Parathyroid adenoma (tissue), 2 donors: Measurements from ENCODE around the gene PIGO.

Source experiments
- H2AFZ ChIP-seq: fragments of 300-600 bp; sonication (generic); one replicate; pipeline ENCODE4 v1.7.0; 2017; ENCODE audit warnings: antibody characterized with exemption, mild to moderate bottlenecking
- H3K27ac ChIP-seq: fragments of 300-600 bp; sonication (generic); one replicate; pipeline ENCODE4 v1.7.0; 2017
- H3K27me3 ChIP-seq: fragments of 300-600 bp; sonication (generic); one replicate; pipeline ENCODE4 v1.7.0; 2017; ENCODE audit warnings: low read length; ENCODE audit not compliant: control insufficient read depth, insufficient read depth
- H3K36me3 ChIP-seq: fragments of 300-600 bp; sonication (generic); one replicate; pipeline ENCODE4 v1.7.0; 2017; ENCODE audit warnings: low read length; ENCODE audit not compliant: control insufficient read depth, insufficient read depth
- H3K4me1 ChIP-seq: fragments of 300-600 bp; sonication (generic); one replicate; pipeline ENCODE4 v1.7.0; 2017; ENCODE audit warnings: control low read depth
- H3K4me2 ChIP-seq: fragments of 300-600 bp; sonication (generic); one replicate; pipeline ENCODE4 v1.7.0; 2017; ENCODE audit warnings: low read length
- H3K4me3 ChIP-seq: fragments of 300-600 bp; sonication (generic); one replicate; pipeline ENCODE4 v1.7.0; 2017; ENCODE audit warnings: low read depth, low read length
- H3K79me2 ChIP-seq: fragments of 300-600 bp; sonication (generic); one replicate; pipeline ENCODE4 v1.7.0; 2017; ENCODE audit warnings: control low read depth
- H3K9ac ChIP-seq: fragments of 300-600 bp; sonication (generic); one replicate; pipeline ENCODE4 v1.7.0; 2017; ENCODE audit warnings: mild to moderate bottlenecking
- H3K9me3 ChIP-seq: fragments of 300-600 bp; sonication (generic); one replicate; pipeline ENCODE4 v1.7.0; 2017; ENCODE audit warnings: low read length; ENCODE audit not compliant: control insufficient read depth
- TF ChIP-seq, protein P1 (sequence below): fragments of 300-600 bp; sonication (generic); IDR thresholded peaks from one replicate; pipeline ENCODE4 v1.7.0; 2017; ENCODE audit warnings: antibody characterized with exemption, mild to moderate bottlenecking
- donor health status: primary hyperparathyroidism.

PIGO gene

DNA sequence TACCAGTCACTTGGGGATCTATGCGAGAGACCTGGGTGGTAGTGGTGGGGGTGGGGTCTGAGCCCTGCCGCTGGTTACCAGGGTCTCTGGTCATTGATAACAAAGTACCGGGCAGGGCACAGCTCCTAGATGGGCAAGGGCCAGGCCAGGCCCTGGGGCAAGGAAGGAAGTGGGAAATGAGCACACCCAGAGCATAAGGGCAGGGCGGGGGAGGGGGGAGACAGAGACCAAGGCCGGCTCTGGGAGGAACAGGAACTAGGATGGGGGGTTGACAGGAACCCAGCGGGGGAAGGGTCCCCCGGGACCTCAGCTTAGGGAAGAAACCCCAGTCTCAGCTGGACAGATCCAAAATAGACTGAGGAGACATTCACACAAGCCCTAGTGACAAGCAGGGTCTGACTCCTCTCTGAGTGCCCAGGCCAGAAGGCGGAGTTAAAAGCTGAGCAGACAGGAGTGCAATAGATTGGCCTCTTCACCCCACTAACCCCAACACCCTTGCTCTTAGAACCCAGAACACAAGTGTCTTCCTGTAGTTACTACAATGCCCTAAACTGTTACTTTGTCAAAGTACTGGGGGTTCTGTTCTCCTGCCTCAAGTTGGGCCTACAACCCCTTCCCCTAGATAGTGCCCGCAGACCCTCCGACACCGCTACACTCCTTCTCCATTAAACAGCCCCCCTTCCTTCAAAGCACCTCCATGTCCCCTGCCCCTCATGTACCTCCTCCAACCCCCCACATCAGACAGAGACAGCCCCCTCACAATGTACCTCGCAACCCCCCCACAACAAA, 18.6 kb upstream of the PIGO start:
- H3K27me3 ChIP-seq = no peaks in the 10 kb centered on the region
- peak overlapping the region; percentile 73 for H3K4me2 ChIP-seq
- peak overlapping the region; percentile 90 for H3K27ac ChIP-seq
- peak overlapping the region; percentile 86 for H2AFZ ChIP-seq
- H3K9ac ChIP-seq = no peak overlapping the region
- peak overlapping the region; percentile 52 for H3K4me3 ChIP-seq
- no peaks in the 10 kb centered on the region for H3K9me3 ChIP-seq
- no peaks in the 10 kb centered on the region for H3K36me3 ChIP-seq
- H3K79me2 ChIP-seq = peaks cover 2% of the 10 kb centered on the region
- peaks cover 5% of the 10 kb centered on the region for H3K4me1 ChIP-seq
- TF ChIP-seq, protein P1, sequence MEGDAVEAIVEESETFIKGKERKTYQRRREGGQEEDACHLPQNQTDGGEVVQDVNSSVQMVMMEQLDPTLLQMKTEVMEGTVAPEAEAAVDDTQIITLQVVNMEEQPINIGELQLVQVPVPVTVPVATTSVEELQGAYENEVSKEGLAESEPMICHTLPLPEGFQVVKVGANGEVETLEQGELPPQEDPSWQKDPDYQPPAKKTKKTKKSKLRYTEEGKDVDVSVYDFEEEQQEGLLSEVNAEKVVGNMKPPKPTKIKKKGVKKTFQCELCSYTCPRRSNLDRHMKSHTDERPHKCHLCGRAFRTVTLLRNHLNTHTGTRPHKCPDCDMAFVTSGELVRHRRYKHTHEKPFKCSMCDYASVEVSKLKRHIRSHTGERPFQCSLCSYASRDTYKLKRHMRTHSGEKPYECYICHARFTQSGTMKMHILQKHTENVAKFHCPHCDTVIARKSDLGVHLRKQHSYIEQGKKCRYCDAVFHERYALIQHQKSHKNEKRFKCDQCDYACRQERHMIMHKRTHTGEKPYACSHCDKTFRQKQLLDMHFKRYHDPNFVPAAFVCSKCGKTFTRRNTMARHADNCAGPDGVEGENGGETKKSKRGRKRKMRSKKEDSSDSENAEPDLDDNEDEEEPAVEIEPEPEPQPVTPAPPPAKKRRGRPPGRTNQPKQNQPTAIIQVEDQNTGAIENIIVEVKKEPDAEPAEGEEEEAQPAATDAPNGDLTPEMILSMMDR = no peak

- Histone ChIP-seq H3K9ac (no peak overlapping the region), H3K79me2 (peaks cover 2% of the 10 kb centered on the region), H3K27ac (peak overlapping the region; percentile 90), H2AFZ (peak overlapping the region; percentile 53), H3K36me3 (no peaks in the 10 kb centered on the region), H3K9me3 (no peaks in the 10 kb centered on the region), H3K27me3 (no peaks in the 10 kb centered on the region), H3K4me1 (peaks cover 5% of the 10 kb centered on the region), H3K4me2 (peak overlapping the region; percentile 73), H3K4me3 (peak overlapping the region; percentile 52)
- TF ChIP-seq, protein P1 = no peak
These were observed 17.9 kb upstream of the PIGO start for GRCh38 chr9:35114113-35114839.

GRCh38 chr9:35112257-35113020, 16.0 kb upstream of the PIGO start:
- peak overlapping the region; percentile 63 for H3K4me2 ChIP-seq
- H3K9ac ChIP-seq = no peak overlapping the region
- H3K79me2 ChIP-seq = peaks cover 2% of the 10 kb centered on the region
- H3K4me1 ChIP-seq = peaks cover 5% of the 10 kb centered on the region
- no peaks in the 10 kb centered on the region for H3K36me3 ChIP-seq
- H3K4me3 ChIP-seq = no peak overlapping the region
- no peaks in the 10 kb centered on the region for H3K27me3 ChIP-seq
- H3K9me3 ChIP-seq = no peaks in the 10 kb centered on the region
- TF ChIP-seq, protein P1 = no peak
- no peak overlapping the region for H2AFZ ChIP-seq
- peak overlapping the region; percentile 63 for H3K27ac ChIP-seq

- H3K27ac ChIP-seq = peak overlapping the region; percentile 63
- H2AFZ ChIP-seq = peak overlapping the region; percentile 69
- H3K4me1 ChIP-seq = peaks cover 5% of the 10 kb centered on the region
- no peaks in the 10 kb centered on the region for H3K36me3 ChIP-seq
- TF ChIP-seq, protein P1 = no peak
- peak overlapping the region; percentile 78 for H3K4me3 ChIP-seq
- H3K27me3 ChIP-seq = no peaks in the 10 kb centered on the region
- peak overlapping the region; percentile 28 for H3K9ac ChIP-seq
- peaks cover 2% of the 10 kb centered on the region for H3K79me2 ChIP-seq
- peak overlapping the region; percentile 95 for H3K4me2 ChIP-seq
- no peaks in the 10 kb centered on the region for H3K9me3 ChIP-seq
These were observed 14.9 kb upstream of the PIGO start for GRCh38 chr9:35111001-35111933.
